ENCODE results near the gene RNF144A. TPM values are rescaled to one million over a fixed set of nuclear protein-coding genes. Genes with fewer than 3 reads are reported as not detected.

Gene RNF144A
- total and polyA plus RNA-seq, 10 of the 15 experiments (the other 5 are each of a cell fraction or from before 2014, with no cell fraction given), result 0.02 to 12.1 (median 0.48) TPM; not detected in 1

- TF ChIP-seq ZNF592 (IDR thresholded peaks at IDR 0.05), result no peak
- TF ChIP-seq HDAC6 (IDR thresholded peaks at IDR 0.05; ENCODE audit: unreplicated experiment), result no peak
- no peak for TF ChIP-seq ZNF207 (IDR thresholded peaks at IDR 0.05; ENCODE audit: borderline replicate concordance)
- TF ChIP-seq RCOR1 (conservative IDR thresholded peaks at IDR 0.05; ENCODE audit: low read depth, low read length), result no peak
Measured at GRCh38 chr2:7071916-7072556, 154.8 kb downstream of the RNF144A start (continued).

GRCh38 chr2:7073901-7074300 lies 156.7 kb downstream of the RNF144A start:
- Histone ChIP-seq H3K4me1 (ENCODE audit: control insufficient read depth, insufficient read depth, low read length) (no peaks in the 10 kb centered on the region), H3K36me3 (ENCODE audit: control insufficient read depth in 2 of 2, insufficient read depth in 2 of 2, low read length in 1 of 2) (no peaks in the 10 kb centered on the region), H3K4me3 (no peak overlapping the region), H2AFZ (ENCODE audit: control insufficient read depth, low read depth, low read length) (no peak overlapping the region), H4K20me1 (ENCODE audit: control insufficient read depth, insufficient read depth) (no peaks in the 10 kb centered on the region), H3K4me2 (ENCODE audit: control insufficient read depth, insufficient read depth) (no peak overlapping the region), H3K9ac (ENCODE audit: control insufficient read depth, insufficient read depth, low read length) (no peak overlapping the region), H3K27ac (ENCODE audit: control insufficient read depth, insufficient read depth) (no peak overlapping the region), H3K27me3 (replicated peaks in 1 of 2; ENCODE audit: control insufficient read depth in 2 of 2, insufficient read depth in 2 of 2, low read length in 1 of 2) (no peaks in the 10 kb centered on the region), H3K79me2 (ENCODE audit: control insufficient read depth, insufficient read depth, low read length) (no peaks in the 10 kb centered on the region), H3K9me3 (replicated peaks; ENCODE audit: control insufficient read depth, insufficient read depth, low read length) (no peaks in the 10 kb centered on the region)
- 11% methylated on average over 3 of the region's 3 CpGs for WGBS (ENCODE audit: insufficient coverage, insufficient replicate concordance, low lambda C conversion rate, missing lambda C conversion rate)
- ATAC-seq, result no peak
- intact Hi-C loops (cut with micrococcal nuclease; ENCODE audit: unreplicated experiment), result no loop called here
- DNase-seq (ENCODE audit: low read depth, low spot score), result no peak
- BruUV-seq (replicated peaks), result no TSS peak
- in situ Hi-C loops (cut with MboI), result no loop called here
- no peak for FAIRE-seq
- POLR2A ChIA-PET, result no interaction called here
- RAD21 ChIA-PET (ENCODE audit: unreplicated experiment), result no interaction called here
- CTCF ChIA-PET, result interaction anchor here (1.1 to 1.8 kb wide), 3 partner anchors 16 to 64 kb away, joined by 3 to 7 read pairs (median 4); no protein-coding TSS in a partner anchor
- SMC1A ChIA-PET (ENCODE audit: uncharacterized antibody, unreplicated experiment), result interaction anchor here (0.8 kb wide), 1 partner anchor 16 kb away, joined by 3 read pairs; no protein-coding TSS in a partner anchor
- TF ChIP-seq E4F1 (IDR thresholded peaks at IDR 0.05; ENCODE audit: borderline replicate concordance, partially characterized antibody), result no peak
- no peak for TF ChIP-seq LARP7 (IDR thresholded peaks at IDR 0.05)
- no peak for TF ChIP-seq NR2C1 (IDR thresholded peaks at IDR 0.05)
- no peak for TF ChIP-seq REST (IDR thresholded peaks at IDR 0.05; ENCODE audit: low read depth, low read length)
- no peak for TF ChIP-seq SMC3 (IDR thresholded peaks at IDR 0.05; ENCODE audit: borderline replicate concordance, low read length)
- TF ChIP-seq RB1 (IDR thresholded peaks at IDR 0.05; ENCODE audit: borderline replicate concordance), result no peak
